LHCN-M2 (cell line): ENCODE data around the gene UNC80. TPM values are rescaled to one million over a fixed set of nuclear protein-coding genes. Genes with fewer than 3 reads are reported as not detected.

Source experiments
- DNase-seq: peaks from one replicate; pipeline ENCODE4 v3.0.0-alpha.2; 2012; ENCODE audit warnings: low read depth
- total RNA-seq: library from RNA; depleted of rRNA; stranded (reverse); fragments of >200 nt; gene quantifications from 2 replicates; pipeline ENCODE4 v1.2.3, GENCODE V29; 2014

Gene UNC80
- total RNA-seq, 1 experiment from 2014 or later = not detected

DNA sequence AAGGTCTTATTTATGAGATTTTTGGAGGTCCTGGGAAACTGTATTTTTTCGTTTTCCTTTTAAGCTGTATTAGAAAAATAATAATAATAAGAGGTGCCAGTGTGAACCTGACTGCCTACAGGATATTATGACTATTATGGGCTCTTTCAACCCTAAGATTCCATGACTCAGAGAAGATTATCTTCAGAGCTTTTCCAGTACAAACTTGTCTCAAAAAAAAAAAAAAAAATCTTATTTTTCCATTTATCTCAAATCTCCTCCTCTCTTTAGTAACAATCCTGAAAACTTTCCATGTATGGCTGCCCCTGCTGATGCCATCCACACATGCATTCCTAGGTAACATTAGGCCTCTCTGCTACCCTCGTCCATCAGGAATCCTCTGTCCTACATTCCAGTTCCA is 194.1 kb downstream of the UNC80 start:
- no peak for DNase-seq

DNA sequence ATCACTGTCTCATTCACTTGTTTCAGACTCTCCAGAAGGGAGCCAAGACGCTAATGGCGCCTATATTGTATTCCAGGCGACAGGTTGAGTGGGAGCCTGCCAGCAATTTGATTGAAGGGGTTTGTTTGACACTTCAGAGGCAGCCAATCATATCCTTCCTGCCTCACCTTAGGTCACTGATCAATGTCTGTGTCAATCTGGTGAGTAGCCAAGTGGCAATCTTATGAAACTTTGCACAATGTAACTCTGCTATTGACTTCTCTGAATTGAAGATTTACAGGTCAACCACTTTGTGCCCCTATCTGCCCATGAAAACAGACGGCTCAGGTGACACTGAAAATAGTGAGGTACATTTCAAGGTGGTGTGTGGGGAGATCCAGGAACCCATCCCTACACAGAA is 198.1 kb downstream of the UNC80 start:
- DNase-seq = no peak

DNA sequence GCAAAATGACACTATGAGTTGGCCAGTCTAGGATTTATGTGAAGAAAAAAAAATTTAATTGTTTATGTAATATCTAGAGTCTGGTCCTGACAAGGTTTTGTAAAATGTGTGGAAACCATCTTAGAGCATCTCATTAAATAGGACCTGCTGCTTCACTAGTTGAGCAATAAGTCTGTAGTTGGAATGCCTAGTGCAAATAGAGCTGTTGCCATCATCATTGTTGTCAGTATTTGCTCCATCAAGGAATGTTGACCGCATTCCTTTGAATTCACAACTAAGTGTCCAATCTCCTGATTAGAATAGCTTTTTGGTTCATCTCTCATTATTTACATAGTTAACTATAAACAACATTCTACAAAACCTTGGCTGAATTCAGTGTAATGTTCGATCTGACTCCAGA is 198.6 kb downstream of the UNC80 start:
- DNase-seq = no peak

DNA sequence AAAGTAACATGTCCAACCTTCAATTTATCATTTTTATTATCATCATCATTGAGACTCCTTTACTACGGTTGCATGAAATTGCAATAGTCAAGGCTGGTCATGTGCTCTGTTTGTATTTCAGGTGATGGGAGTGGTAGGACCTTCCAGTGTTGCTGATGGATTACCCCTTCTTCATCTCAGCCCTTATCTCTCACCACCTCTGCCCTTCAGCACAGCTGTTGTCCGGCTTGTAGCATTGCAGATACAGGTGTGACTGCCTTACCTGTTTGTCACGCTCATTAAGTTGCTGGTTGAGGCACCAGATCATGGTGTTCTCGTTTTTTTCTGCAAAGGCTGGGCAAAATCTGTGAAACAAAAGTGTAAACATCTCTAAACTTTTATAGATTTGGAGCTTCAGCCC is 199.1 kb downstream of the UNC80 start:
- no peak for DNase-seq

DNA sequence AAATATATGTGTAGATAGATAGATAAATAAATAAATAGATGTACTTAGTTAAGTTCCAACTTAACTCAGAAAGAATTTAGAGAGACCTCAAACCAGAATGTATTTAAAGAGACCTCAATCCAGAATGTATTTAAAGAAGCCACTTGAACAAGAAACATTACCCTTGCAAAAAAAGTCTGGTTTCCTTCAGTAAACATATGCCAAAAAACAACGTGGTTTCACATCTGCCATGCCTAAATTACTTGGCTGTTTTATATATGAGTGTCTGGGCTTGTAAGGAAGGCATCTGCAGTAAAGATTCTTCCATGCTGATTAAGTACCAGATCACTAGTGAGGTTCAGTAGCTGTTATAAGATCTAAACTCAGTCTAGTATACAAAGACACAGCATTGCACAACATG is 201.7 kb downstream of the UNC80 start:
- DNase-seq = no peak

DNA sequence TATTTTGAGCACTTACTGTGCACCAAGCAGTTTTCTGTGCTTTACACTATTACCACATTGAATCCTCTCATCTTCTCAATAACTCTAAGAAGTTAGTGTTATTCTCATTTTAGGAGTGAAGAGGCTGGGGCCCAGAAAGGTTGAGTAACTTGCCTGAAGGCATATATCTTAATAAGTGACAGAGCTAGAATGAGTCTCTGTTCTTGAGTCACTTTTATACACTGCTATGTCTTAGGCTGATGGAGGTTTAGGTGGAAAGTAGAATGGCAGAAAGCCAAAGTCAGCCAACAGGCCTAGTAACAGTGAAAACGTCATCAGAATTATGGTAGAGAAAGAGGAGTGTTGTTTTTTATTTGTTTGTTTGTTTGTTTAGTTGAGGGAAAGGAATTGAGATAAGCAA is 202.9 kb downstream of the UNC80 start:
- no peak for DNase-seq

DNA sequence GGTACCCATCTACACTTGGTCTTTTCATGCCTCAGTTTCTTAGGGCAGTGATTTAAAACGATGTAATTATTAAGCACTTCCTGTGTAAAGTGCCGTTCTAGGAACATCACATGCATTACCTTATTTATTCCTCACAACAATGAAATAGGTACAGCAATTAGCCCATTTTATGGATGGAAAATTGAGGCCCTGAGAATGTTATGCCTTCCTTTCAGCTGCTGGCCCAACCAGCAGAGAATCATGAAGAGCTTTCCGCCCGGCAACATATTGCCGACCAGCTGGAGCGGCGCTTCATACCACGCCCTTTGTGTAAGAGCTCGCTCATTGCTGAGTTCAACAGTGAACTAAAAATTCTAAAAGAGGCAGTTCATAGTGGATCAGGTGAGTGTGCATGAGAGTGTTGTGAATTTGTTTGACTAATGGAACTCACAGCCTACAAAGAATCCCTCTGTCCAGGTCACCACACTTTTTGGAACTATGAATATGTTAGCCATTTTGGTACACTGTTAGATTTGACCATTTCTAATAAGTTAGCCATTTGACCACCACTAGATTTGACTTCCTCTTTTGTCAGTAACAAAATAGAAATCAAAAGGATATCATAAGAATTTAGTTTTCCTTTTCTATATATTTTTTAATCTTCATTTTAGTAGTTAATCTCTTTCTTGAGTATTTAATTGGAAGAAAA is 205.2 kb downstream of the UNC80 start:
- no peak for DNase-seq

DNA sequence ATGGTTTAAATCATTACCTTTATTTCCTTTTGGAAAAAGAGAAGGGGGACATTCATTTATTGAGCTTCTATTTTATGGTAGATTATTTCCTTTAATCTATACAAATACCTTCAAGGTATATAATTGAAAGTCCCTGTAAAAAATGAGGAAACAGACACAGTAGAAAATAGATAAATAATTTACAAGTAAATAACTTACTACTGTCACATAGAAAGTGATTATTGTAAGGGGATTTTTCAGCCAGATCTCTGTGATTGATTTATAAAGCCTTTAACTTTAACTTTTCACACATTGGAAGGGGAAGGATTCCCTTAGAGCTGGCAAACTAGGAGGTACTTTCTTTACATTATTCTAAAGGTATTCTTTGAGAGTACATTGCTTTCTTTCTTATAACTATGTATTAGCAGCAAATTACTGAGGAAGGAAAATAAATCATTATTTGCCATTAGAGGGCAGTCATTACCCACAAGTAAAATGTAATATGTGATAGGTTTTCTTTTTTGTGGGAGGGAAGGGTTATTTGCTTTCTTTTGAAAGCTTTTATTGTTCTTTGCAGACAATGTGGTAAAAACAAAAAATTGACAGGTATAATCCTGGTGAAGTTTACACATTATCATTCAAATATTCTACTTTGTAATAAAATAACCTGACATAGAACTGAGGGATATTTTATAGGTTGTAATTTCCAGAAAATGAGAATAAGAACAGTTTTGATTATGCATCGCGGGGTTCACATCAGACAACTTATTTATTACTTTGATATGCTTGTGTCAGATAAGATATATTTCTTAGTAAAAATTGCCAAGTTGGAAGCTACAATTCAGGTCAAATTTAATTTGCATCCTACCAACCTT is 206.0 kb downstream of the UNC80 start:
- peak; percentile 32 for DNase-seq

DNA sequence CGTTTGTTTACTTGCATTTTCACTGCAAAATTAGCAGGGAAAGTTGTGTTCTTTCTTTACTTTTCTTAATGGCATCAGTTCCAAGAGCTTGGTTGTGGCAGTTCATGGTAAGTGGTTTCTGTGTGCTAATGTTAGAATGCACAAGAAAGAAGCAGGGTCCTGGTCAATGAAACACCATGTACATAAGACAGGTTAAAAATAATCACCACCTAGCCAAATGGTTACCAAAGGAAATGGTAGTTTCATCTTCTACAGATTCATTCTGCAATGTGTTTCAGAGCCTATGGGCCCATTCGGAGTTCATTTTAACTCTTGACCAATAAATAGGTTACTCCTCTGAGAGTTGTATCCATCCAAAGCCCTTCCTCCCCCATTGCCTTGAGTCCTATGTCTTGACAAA is 212.7 kb downstream of the UNC80 start:
- no peak for DNase-seq

DNA sequence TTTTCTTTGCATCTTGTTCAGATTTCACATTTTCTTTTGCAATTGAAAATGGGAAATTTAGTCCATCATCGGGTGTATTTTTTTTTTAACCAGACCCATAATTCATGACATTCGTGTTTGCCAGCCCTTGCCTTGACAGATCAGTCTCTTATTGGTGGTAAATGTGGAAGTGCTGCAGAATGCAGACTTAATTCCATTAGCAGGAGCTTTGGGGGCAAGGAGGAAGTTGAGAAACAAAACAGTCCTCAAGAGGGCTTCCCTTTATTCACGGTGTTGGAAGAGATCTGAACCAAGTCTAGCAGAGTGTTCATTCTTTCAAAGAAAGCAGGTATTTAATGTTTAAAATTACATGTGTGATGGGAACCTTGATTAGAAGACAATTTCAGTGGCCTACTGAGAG is 214.2 kb downstream of the UNC80 start:
- no peak for DNase-seq

DNA sequence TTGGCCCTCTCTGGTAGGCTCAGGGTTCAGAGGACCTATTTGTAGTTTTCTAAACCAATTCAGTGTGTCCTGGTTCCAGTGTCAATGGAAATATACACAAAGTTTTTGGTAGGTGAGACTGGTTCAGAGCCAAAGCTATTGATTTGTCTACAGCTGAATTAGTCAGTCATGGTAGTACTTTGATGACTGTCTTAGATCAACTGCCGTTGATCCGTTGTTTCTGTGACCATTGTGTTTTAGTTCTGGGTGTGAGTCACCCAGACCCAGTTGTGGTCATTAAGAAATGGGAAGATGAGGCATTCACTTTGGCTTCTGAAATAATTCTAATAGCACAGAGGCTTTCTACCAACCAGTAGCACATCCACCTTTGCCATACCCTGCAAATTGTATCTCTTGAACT is 214.8 kb downstream of the UNC80 start:
- DNase-seq = peak; percentile 32

DNA sequence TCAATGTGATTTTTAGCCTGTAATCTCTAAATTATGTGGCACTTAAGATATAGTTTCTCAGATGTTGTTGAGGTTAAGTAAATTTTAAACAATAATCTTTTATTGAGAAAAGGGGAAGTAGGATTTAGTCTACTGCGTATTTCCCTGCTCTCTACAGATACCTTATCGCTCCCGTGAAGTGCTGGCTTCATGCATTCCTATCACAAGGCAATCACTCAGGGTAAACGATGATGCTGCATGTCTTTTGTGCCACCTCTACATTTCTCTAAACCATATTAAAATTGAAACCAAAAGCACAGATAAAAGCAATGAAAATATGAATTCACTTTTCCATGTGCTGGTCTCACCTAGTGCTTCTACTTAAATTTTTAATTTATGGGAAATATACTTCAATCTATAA is 216.4 kb downstream of the UNC80 start:
- DNase-seq = no peak

DNA sequence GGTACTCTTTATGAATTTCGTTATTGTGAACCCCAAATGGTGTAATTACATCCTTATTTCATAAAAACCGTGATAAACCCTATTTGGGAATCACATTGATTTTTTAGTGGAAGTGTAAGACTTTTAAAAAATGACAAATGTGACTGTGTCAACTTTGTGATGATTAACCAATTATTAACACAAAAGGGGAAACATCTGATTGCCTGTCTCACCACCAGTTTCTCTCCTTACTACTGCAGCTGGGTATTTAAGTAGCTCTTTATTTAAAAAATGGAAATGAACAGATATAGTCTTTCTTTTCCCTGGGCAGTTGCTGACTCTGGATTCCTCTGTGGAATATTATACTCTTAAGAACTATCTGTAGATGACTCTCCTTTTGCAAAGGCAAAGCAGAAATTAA is 219.2 kb downstream of the UNC80 start:
- no peak for DNase-seq

DNA sequence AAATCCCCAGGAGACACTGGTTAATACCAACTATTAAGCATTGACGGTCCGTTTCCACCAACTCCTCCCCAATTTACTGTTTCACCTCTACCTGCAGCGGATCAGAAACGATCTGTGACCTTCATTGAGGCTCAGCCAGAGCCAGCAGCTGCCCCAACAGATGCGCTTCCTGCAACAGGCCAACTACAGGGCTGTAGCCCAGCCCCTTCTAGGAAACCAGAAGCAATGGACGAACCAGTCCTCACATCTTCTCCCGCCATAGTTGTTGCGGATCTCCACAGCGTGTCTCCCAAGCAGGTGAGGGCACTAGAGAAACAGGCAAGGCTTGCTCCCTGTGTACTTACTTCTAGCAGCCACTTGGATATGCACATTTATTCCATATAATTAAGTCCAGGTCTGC is 222.3 kb downstream of the UNC80 start:
- DNase-seq = no peak

DNA sequence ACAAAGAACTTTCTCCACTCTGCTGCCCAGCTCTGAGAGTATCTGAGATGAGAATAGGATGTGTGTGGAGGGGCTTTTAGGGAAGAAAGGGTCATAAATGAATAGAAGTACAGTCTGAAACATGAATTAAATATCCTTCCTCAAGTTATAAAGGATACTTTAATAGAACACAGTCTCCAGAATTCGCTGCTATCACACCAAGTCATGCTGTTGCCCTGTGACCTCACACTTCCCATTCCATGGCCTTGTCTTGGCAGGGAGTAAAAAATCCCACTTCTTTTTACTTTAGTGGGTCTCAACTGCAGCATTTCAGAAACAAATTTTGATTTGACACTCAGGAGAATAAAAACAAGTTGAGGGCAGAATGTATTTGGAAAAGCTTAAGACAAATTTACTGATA is 227.0 kb downstream of the UNC80 start:
- DNase-seq = no peak

DNA sequence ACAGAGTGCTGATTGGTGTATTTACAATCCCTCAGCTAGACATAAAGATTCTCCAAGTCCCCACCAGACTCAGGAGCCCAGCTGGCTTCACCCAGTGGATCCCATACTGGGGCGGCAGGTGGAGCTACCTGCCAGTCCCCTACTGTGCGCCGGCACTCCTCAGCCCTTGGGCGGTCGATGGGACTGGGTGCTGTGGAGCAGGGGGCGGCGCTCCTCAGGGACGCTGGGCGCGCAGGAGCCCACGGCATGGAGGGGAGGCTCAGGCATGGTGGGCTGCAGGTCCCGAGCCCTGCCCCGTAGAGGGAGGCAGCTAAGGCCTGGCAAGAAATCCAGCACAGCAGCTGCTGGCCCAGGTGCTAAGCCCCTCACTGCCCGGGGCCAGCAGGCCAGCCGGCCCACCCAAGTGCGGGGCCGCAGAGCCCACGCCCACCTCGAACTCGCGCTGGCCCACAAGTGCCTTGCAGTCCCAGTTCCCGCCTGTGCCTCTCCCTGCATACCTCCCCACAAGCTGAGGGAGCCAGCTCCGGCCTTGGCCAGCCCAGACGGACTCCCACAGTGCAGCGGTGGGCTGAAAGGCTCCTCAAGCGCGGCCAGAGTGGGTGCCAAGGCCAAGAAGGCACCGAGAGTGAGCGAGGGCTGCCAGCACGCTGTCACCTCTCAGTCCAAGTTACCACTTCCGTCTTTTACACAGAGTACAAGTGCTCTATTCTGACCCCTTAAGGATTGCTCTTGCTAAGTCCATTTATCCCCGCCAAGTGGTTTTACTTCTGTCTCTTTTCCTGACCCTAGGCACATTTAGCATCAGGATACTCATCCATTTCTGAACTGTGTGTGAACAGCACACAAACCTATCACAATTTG is 229.1 kb downstream of the UNC80 start:
- DNase-seq = no peak

DNA sequence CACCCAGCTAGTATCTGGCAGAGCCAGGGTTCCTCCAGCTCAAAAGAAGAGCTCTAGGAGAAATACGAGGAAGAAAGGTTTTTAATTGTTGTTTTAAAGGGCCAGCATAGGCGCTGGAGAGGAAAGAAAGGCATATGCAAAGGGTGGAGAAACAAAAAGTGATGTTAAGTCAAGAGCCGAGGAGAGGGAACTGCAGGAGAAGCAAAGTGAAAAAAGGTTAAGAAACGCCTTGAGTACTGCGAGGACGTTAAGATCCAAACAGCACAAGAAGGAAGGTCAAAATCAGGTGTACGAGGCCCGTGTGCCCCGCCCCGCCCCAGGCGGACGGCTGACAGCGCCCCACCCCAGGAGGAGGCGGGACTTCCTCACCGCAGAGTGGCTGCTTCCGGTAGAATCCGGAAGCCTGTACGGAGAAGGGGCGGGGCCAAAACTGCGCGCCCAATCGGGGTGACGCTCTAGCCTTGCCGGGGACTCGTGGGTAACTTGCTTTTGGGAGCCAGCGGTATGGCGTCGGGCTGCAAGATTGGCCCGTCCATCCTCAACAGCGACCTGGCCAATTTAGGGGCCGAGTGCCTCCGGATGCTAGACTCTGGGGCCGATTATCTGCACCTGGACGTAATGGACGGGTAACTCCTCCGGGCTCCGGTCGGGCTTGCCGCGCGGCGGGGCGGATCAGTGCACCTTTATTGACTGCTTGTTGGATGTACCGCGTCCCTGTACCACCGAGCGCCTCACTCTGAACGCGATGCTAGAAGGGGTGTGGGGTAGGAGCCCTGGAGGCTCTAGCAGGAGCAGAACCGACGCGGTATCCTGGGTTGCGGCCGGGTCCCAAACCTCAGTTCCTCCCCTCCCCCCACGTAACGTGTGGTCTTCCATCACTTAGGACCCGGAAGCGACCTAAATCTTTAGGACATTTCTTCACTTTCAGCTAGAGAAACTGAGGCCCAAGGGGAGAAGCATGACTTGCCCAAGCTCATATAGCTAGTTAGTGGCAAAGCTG is 230.8 kb downstream of the UNC80 start, which contains the start of gene RPE:
RPE (plus strand) TSS at position 481 of the 1,000 bp plus-strand sequence; CDS start at position 505, 24 bp downstream.
- peak; percentile 90 for DNase-seq

DNA sequence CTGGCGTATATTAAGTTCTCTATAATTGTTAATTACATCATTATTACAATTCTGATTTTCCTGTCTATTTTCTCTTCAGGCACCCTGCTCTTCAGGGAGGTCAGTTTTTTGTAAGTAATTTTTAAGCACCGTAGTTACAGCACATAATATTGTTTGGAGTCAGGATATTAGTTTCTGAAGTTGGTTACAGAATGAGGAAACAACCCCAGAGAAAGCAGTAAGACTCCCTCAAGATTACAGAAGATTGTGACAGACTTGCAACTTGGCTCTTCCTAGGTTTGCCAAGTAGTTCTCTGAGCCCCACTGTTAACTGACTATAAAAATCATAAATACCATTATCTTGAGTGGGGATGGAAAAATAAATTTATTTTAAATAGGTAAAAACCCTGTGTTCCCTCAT is 231.7 kb downstream of the UNC80 start:
- no peak for DNase-seq

DNA sequence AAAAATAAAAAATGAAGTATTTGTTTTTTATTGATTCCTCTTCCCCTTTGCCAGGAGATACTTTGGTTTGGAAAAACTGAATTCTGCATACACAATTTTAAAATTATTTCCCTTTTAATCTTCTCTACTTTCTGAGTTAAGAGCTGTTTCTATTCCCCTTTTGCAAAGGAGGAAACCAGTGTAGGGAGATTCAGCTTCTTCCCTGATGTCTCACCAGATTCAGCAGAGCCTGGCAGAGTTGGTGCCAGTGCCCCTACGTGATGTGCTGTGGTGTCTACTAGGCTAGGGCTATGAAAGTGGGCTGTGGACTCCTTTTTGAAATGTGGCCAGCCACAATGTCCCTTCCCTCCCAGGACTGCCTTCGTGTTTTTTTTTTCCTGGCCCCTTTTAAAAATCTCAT is 233.2 kb downstream of the UNC80 start:
- no peak for DNase-seq

DNA sequence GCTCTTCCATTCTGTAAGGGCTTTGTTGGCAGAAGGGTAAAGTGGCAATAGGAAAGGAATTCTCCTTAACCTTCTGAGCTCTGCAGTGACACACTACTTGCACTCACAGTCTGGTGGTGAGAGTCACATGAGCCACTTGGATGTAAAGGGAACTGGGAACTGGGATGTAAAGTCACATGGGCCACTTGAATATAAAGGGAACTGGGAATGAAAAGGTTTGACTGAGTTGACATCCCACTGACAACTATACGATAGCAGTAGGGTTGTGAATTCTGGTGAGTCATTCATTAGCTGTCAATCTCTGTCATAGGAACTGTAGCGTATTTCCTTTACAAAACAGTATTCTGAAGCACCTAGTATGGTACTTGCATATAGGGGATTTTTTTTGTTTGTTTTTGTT is 236.3 kb downstream of the UNC80 start:
- DNase-seq = no peak

DNA sequence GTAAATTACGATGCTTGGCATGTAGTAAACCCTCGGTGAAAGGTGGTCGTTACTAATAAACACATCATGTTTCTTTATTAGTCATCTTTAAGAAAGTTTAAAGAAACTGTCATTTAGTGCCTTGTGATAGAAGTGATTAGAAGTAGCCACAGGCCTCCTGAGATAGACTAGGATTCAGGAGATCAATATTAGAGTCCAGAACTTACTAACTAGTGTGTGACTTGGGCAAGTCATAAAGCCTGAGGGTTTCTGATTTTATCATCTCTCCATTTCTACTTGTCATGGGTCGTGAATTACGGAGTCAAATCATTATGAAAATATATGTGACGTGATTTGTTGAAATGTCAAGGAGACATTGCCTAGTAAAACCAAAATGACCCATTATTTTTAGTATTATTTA is 237.5 kb downstream of the UNC80 start:
- no peak for DNase-seq
